ENCODE measurements around the gene GANAB.
"Not testable (repeated sequence)": the region's sequence is repeated elsewhere in the genome, so short reads cannot be mapped to it uniquely, and the experiment has no call there.

Gene GANAB

GRCh38 chr11:62645946-62646824 is at the start of gene GANAB:
GANAB (minus strand) TSS chr11:62646613; CDS start chr11:62646599, 14 bp downstream.
- peak; percentile 90 for DNase-seq (ENCODE audit: low read depth)
- no peak for TF ChIP-seq CTCF (IDR thresholded peaks at IDR 0.05; ENCODE audit: control insufficient read depth, extremely low read depth, insufficient read depth)
- peak within 1 kb of the TSS; percentile 99 for H3K4me3 ChIP-seq (ENCODE audit: low read depth, low read length)

GRCh38 chr11:62694455-62695167 is 48.2 kb upstream of the GANAB start:
- H3K4me3 ChIP-seq (ENCODE audit: low read depth, low read length): no peak overlapping the region
- TF ChIP-seq CTCF (IDR thresholded peaks at IDR 0.05; ENCODE audit: control insufficient read depth, extremely low read depth, insufficient read depth): peak; percentile 73
- DNase-seq (ENCODE audit: low read depth): no peak

- not testable (repeated sequence) for DNase-seq (ENCODE audit: low read depth); H3K4me3 ChIP-seq (ENCODE audit: low read depth, low read length)
Observed at GRCh38 chr11:62693624-62694023, 47.2 kb upstream of the GANAB start.

- DNase-seq (ENCODE audit: low read depth): no peak
- H3K4me3 ChIP-seq (ENCODE audit: low read depth, low read length): no peak within 1 kb of the TSS
- TF ChIP-seq CTCF (IDR thresholded peaks at IDR 0.05; ENCODE audit: control insufficient read depth, extremely low read depth, insufficient read depth): no peak
Observed at GRCh38 chr11:62689421-62690183, 43.2 kb upstream of the GANAB start, which contains the start of gene LRRN4CL. LRRN4CL (minus strand) TSS chr11:62689530; CDS start chr11:62688508, 1,022 bp downstream.

- no peak for DNase-seq (ENCODE audit: low read depth)
- no peak overlapping the region for H3K4me3 ChIP-seq (ENCODE audit: low read depth, low read length)
- TF ChIP-seq CTCF (IDR thresholded peaks at IDR 0.05; ENCODE audit: control insufficient read depth, extremely low read depth, insufficient read depth): no peak
Observed at GRCh38 chr11:62688491-62688890, 42.1 kb upstream of the GANAB start.

GRCh38 chr11:62687508-62688396 is 41.3 kb upstream of the GANAB start:
- no peak for TF ChIP-seq CTCF (IDR thresholded peaks at IDR 0.05; ENCODE audit: control insufficient read depth, extremely low read depth, insufficient read depth)
- DNase-seq (ENCODE audit: low read depth): no peak

More at GRCh38 chr11:62687508-62688396, 41.3 kb upstream of the GANAB start:
- H3K4me3 ChIP-seq (ENCODE audit: low read depth, low read length): no peak overlapping the region
